ENCODE results near the gene FAM118B. TPM values are rescaled to one million over a fixed set of nuclear protein-coding genes. Genes with fewer than 3 reads are reported as not detected.
A peak's percentile ranks its signal among the peaks of the same experiment; 100 is the strongest.

The FAM118B gene
- total and polyA plus RNA-seq, 2 experiments from 2014 or later = 13.7 to 33.9 TPM

DNA sequence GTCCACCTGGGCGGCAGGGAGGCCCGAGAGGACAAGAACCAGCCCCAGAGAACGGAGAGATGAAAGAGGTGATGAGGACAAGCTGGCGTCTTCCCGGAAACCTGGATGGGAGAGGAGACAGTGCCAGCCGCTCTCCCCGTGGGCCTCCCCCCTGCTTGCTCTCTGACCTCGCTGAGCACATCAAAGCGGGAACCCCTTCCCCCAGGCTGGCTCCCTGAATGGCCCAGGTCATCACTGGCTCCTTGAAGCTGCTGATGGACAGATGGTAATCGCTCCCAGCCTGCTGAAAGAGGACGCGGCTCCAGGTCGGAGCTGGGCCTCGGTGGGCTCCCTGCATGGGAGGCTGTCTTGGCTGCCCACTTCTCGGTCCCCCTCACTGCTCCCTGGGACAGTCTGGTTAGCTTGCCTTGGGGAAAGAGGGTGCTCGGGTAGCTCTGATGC lies 18.5 kb upstream of the FAM118B start:
- H3K9me3 ChIP-seq (ENCODE audit: low read depth) = no peaks in the 10 kb centered on the region
- peaks cover 7% of the 10 kb centered on the region for H3K4me1 ChIP-seq (ENCODE audit: low read depth)
- H3K4me3 ChIP-seq = no peak overlapping the region
- H3K36me3 ChIP-seq = no peaks in the 10 kb centered on the region
- H3K27me3 ChIP-seq = no peaks in the 10 kb centered on the region
- TF ChIP-seq CTCF (IDR thresholded peaks at IDR 0.05; ENCODE audit: low read depth, low read length) = no peak
- no peak overlapping the region for H3K27ac ChIP-seq
- DNase-seq (ENCODE audit: low read depth in 1 of 2, low spot score in 1 of 2) = no peak

DNA sequence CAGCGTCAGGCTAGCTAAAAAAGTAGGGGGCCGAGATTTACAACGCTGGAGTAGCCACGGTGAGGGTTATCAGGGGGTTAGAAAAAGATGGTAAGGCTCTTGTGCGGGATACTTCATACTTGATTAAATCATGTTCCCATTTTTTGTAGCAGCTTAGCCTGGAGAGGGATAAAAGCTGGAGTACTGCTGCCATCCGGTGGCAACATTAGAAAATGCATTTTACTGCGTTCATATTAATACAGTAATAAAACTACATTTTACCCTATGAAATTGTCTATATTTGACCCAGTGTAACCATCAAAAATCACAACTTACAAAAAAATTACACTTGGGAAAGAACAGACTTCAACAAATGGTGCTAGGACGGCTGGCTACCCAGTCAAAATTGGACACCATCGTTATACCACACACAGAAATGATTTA lies 17.4 kb upstream of the FAM118B start:
- TF ChIP-seq CTCF (IDR thresholded peaks at IDR 0.05; ENCODE audit: low read depth, low read length) = peak; percentile 52
- H3K4me1 ChIP-seq (ENCODE audit: low read depth) = peaks cover 3% of the 10 kb centered on the region
- no peaks in the 10 kb centered on the region for H3K36me3 ChIP-seq
- no peaks in the 10 kb centered on the region for H3K9me3 ChIP-seq (ENCODE audit: low read depth)
- no peak overlapping the region for H3K27ac ChIP-seq
- no peaks in the 10 kb centered on the region for H3K27me3 ChIP-seq
- H3K4me3 ChIP-seq = no peak overlapping the region
- peak; percentile 58 to 71 for DNase-seq (ENCODE audit: low read depth in 1 of 2, low spot score in 1 of 2)

GRCh38 chr11:126195119-126195518 lies 16.5 kb upstream of the FAM118B start:
- TF ChIP-seq CTCF (IDR thresholded peaks at IDR 0.05; ENCODE audit: low read depth, low read length) = no peak
- H3K4me3 ChIP-seq = no peak overlapping the region
- H3K4me1 ChIP-seq (ENCODE audit: low read depth) = no peaks in the 10 kb centered on the region
- no peak overlapping the region for H3K27ac ChIP-seq
- no peaks in the 10 kb centered on the region for H3K9me3 ChIP-seq (ENCODE audit: low read depth)
- H3K27me3 ChIP-seq = no peaks in the 10 kb centered on the region
- peaks cover 5% of the 10 kb centered on the region for H3K36me3 ChIP-seq
- no peak for DNase-seq (ENCODE audit: low read depth in 1 of 2, low spot score in 1 of 2)

DNA sequence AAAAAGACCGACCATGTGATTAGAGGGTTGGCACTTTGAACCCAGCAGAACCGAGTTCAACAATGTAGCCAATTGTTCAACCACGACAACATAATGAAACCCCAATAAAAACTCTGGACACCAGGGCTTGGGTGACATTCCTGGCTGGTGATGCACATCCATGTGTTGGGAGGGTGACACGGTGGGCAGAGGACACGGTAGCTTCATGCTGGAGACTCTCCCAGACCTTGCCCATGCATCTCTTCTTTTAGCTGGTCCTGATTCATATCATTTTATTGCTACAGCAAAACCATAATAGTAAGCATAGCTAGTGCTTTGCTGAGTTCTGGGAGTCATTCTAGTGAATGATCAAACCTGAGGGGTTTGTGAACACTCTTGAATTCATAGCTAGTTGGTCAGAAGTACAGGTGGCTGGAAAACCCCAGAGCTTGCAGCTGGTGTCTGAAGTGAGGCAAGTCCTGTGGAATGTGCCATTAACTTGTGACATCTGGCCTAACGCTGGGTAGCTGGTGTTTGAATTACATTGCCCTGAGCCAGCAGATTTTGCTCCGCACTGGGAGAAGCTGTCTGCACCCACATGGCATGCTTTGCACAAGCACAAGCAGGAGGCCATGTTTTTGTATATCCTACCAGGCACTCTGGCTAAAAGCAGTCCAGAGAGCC lies 14.2 kb upstream of the FAM118B start:
- Histone ChIP-seq H3K4me3 (no peak overlapping the region), H3K27ac (no peak overlapping the region), H3K36me3 (peaks cover 10% of the 10 kb centered on the region), H3K4me1 (ENCODE audit: low read depth) (no peaks in the 10 kb centered on the region), H3K27me3 (no peaks in the 10 kb centered on the region), H3K9me3 (ENCODE audit: low read depth) (no peaks in the 10 kb centered on the region)
- TF ChIP-seq CTCF (IDR thresholded peaks at IDR 0.05; ENCODE audit: low read depth, low read length) = no peak
- DNase-seq (ENCODE audit: low read depth in 1 of 2, low spot score in 1 of 2) = no peak

DNA sequence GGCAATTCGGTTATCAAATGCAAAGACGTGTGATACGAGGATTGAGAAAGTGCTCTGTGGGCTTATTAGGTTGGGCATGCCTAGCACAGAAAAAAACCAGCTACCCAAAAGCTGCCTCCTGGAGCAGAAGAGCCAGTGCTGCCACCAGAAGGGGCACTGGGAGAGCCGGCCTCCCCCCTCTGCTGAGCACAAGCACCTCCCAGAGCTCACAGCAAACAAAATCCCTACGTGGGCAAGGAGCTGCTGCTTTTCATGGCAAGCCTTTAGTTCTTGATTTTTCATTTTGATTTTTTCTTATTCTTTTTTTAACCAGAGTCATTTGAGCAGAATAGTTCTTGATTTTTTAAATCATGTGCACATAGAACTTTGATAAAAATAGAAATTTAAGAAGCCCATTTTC lies 12.9 kb upstream of the FAM118B start:
- no peaks in the 10 kb centered on the region for H3K27me3 ChIP-seq
- peaks cover 18% of the 10 kb centered on the region for H3K36me3 ChIP-seq
- no peak overlapping the region for H3K27ac ChIP-seq
- no peaks in the 10 kb centered on the region for H3K9me3 ChIP-seq (ENCODE audit: low read depth)
- H3K4me1 ChIP-seq (ENCODE audit: low read depth) = no peaks in the 10 kb centered on the region
- DNase-seq (ENCODE audit: low read depth in 1 of 2, low spot score in 1 of 2) = no peak
- no peak for TF ChIP-seq CTCF (IDR thresholded peaks at IDR 0.05; ENCODE audit: low read depth, low read length)
- no peak overlapping the region for H3K4me3 ChIP-seq

Data from cardiac muscle cell (in vitro differentiated cells and primary cell).